ENCODE data around the gene MAP3K7CL.

GRCh38 chr21:29114765-29115500 is 15.5 kb upstream of the MAP3K7CL start:
- TF ChIP-seq ASH2L (IDR thresholded peaks at IDR 0.05; ENCODE audit: low read length) (no peak), EZH2 (IDR thresholded peaks at IDR 0.05; ENCODE audit: low read depth, low read length, severe bottlenecking) (no peak), GABPA (IDR thresholded peaks at IDR 0.05; ENCODE audit: borderline replicate concordance, insufficient read depth, low read length) (no peak), BACH1 (IDR thresholded peaks at IDR 0.05; ENCODE audit: low read length) (no peak), POLR2A (IDR thresholded peaks at IDR 0.05; ENCODE audit: control extremely low read depth in 1 of 2, low read depth in 2 of 2, low read length in 2 of 2) (no peak), CTCF (IDR thresholded peaks at IDR 0.05; ENCODE audit: control extremely low read depth in 1 of 3, insufficient read depth in 1 of 3, low read depth in 1 of 3, low read length in 3 of 3) (no peak), EP300 (IDR thresholded peaks at IDR 0.05; ENCODE audit: borderline replicate concordance in 1 of 2, low read depth in 2 of 2, low read length in 2 of 2) (no peak), RNF2 (IDR thresholded peaks at IDR 0.05; ENCODE audit: borderline replicate concordance, low read depth, low read length, missing control alignments, poor library complexity, severe bottlenecking) (no peak)
